Measurements from ENCODE around the gene ODAPH. TPM values are rescaled to one million over a fixed set of nuclear protein-coding genes. Genes with fewer than 3 reads are reported as not detected.
"Not testable (repeated sequence)": the region's sequence is repeated elsewhere in the genome, so short reads cannot be mapped to it uniquely, and the experiment has no call there.

ODAPH gene
- total RNA-seq, 2 experiments from 2014 or later, result not detected

DNA sequence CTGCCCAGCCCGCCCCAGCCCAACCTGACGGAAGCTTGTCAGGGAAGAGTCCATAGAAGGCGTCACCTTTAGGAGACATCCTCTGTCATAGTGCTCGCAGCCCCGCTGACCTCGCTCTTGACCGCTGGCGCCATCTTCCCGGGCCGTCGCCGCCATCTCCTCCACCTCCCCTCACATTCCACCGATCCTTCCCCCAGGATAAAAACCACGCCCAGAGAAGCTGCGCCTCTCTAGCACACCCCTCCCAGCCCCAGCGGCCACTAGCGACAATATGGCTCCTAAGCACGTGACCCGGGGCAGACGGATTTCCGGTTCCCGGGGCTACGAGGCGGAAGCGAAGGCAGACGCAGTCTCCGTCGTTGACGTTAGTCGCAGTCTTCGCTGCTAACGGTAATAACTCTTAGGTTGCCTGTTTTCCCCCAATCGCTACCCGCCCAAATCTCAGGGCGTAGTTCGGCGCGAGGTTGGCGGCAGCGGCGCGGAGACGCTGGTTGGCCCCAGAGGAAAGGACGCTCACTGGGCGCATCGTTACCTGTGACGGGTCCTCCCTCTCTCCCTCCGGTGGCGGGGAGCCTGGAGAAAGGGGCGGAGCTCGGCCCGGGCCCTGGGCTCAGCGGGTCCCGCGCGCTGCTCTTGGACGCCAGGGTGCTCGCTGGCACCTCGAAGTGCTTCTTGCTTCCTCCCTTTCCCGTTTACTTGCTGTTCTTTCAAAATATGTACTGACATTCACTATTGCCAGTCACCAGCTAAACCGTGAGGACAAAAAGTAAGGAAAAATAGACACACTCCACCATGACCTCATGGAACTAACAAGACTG, 41.5 kb upstream of the ODAPH start, which contains the start of the genes RCHY1 and THAP6:
TSS of gene RCHY1 (minus strand) at position 273 of the 818 bp plus-strand sequence. CDS start at position 156, 117 bp downstream.
TSS of gene THAP6 (plus strand) at position 343 of the 818 bp plus-strand sequence. CDS start 980 bp downstream, outside the sequence.
- peak; percentile 94 for DNase-seq
- no peak within 1 kb of the TSS for H3K4me3 Mint-ChIP-seq
- ChIA-PET POLR2A (interaction anchor here (0.7 to 1.5 kb wide), 7 partner anchors 12 to 209 kb away, joined by 3 to 7 read pairs (median 3); partner anchors contain the start of gene USO1), CTCF (interaction anchor here (1.2 to 3.0 kb wide), 3 partner anchors 9 to 210 kb away, joined by 6 to 12 read pairs (median 11); partner anchors contain the start of gene USO1)
- no peaks in the 10 kb centered on the region for H3K27me3 Mint-ChIP-seq
- TF ChIP-seq, protein P1, sequence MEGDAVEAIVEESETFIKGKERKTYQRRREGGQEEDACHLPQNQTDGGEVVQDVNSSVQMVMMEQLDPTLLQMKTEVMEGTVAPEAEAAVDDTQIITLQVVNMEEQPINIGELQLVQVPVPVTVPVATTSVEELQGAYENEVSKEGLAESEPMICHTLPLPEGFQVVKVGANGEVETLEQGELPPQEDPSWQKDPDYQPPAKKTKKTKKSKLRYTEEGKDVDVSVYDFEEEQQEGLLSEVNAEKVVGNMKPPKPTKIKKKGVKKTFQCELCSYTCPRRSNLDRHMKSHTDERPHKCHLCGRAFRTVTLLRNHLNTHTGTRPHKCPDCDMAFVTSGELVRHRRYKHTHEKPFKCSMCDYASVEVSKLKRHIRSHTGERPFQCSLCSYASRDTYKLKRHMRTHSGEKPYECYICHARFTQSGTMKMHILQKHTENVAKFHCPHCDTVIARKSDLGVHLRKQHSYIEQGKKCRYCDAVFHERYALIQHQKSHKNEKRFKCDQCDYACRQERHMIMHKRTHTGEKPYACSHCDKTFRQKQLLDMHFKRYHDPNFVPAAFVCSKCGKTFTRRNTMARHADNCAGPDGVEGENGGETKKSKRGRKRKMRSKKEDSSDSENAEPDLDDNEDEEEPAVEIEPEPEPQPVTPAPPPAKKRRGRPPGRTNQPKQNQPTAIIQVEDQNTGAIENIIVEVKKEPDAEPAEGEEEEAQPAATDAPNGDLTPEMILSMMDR (IDR thresholded peaks at IDR 0.05), result no peak
- peak; percentile 91 for ATAC-seq
- H3K27ac Mint-ChIP-seq, result peak within 1 kb of the TSS; percentile 94
- intact Hi-C loops (cut with micrococcal nuclease), result loop anchor here (1.0 kb wide), 1 partner anchor 159 kb away; the partner anchor contains the start of gene G3BP2
- H3K9me3 Mint-ChIP-seq, result no peaks in the 10 kb centered on the region
- H3K36me3 Mint-ChIP-seq (ENCODE audit: low read depth), result peaks cover 36% of the 10 kb centered on the region
- peaks cover 50% of the 10 kb centered on the region for H3K4me1 Mint-ChIP-seq (ENCODE audit: low read depth)

DNA sequence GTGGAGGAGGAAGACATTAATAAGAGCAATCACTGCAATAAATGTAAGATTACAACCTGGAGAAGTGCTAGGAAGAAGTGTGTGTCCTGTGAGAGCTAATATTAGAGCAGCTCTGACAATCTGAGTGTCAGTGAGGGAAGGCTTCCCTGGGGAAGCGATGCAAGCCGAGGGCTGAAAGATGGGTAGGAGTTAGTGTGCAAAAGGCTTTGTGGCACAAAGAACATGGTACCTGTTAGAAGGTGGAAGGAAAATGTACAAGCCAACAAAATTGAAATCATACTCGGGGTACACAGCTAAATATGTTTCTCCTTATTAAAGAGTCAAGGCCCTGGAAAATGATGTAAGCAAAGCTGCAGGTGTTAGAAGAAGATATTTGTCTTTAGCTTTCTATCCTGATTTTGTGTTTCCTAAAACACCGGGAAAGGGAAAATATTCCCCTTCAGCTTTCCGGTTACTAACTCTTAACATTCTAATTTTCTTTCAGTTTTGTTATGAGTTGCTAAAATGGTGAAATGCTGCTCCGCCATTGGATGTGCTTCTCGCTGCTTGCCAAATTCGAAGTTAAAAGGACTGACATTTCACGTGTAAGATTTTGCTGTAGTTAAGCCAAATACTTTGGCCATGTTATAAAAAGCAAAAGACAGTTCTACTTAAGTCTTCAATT, 40.8 kb upstream of the ODAPH start:
- Mint-ChIP-seq H3K9me3 (no peaks in the 10 kb centered on the region), H3K27ac (peak overlapping the region; percentile 94), H3K4me1 (ENCODE audit: low read depth) (peaks cover 45% of the 10 kb centered on the region), H3K36me3 (ENCODE audit: low read depth) (peaks cover 36% of the 10 kb centered on the region), H3K4me3 (no peak overlapping the region), H3K27me3 (no peaks in the 10 kb centered on the region)
- TF ChIP-seq, protein P1 (IDR thresholded peaks at IDR 0.05), result no peak
- CTCF ChIA-PET, result interaction anchor here (0.6 to 3.0 kb wide), 3 partner anchors 12 to 333 kb away, joined by 3 to 12 read pairs (median 11); partner anchors contain the start of gene USO1
- POLR2A ChIA-PET, result interaction anchor here (0.8 to 1.5 kb wide), 6 partner anchors 13 to 209 kb away, joined by 3 to 7 read pairs (median 4); partner anchors contain the start of gene USO1
- ATAC-seq (no peak), DNase-seq (peak; percentile 42)
- intact Hi-C loops (cut with micrococcal nuclease), result loop anchor here (1.0 kb wide), 1 partner anchor 158 kb away; the partner anchor contains the start of gene G3BP2

DNA sequence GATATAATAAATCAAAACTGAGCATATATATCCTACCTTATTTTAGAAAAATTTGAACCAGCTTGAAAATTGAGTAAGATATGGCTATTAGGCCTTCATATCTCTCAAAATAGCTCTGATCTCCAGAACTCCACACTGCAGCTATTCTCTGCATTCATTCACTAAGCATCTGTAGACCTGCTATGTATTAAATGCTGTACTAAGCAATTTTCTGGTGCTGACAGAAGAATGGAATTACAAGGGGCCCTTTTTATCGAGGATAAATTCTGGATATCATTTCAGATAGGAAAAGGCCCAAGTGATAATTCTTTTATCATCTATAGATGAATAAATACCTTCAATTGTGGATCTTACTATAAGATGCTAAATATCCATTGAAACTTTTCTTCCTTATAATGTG, 39.7 kb upstream of the ODAPH start:
- no peak overlapping the region for H3K27ac Mint-ChIP-seq

DNA sequence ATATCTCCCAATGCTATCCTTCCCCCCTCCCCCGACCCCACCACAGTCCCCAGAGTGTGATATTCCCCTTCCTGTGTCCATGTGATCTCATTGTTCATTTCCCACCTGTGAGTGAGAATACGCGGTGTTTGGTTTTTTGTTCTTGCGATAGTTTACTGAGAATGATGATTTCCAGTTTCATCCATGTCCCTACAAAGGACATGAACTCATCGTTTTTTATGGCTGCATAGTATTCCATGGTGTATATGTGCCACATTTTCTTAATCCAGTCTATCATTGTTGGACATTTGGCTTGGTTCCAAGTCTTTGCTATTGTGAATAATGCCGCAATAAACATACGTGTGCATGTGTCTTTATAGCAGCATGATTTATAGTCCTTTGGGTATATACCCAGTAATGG, 36.4 kb upstream of the ODAPH start:
- CTCF ChIA-PET; DNase-seq; H3K4me3 Mint-ChIP-seq; POLR2A ChIA-PET; H3K27me3 Mint-ChIP-seq; H3K27ac Mint-ChIP-seq; H3K9me3 Mint-ChIP-seq; intact Hi-C loops (cut with micrococcal nuclease); ATAC-seq: not testable (repeated sequence)
- Mint-ChIP-seq H3K36me3 (ENCODE audit: low read depth) (peaks cover 57% of the 10 kb centered on the region), H3K4me1 (ENCODE audit: low read depth) (peaks cover 42% of the 10 kb centered on the region)

More for the DNA sequence above, 39.7 kb upstream of the ODAPH start:
- ChIA-PET CTCF (interaction anchor here (1.0 to 3.0 kb wide), 3 partner anchors 11 to 208 kb away, joined by 3 to 12 read pairs (median 11); partner anchors contain the start of gene USO1), POLR2A (no interaction called here)
- H3K36me3 Mint-ChIP-seq (ENCODE audit: low read depth), result peaks cover 42% of the 10 kb centered on the region
- H3K9me3 Mint-ChIP-seq, result no peaks in the 10 kb centered on the region
- DNase-seq (no peak), ATAC-seq (no peak)
- no peak overlapping the region for H3K4me3 Mint-ChIP-seq
- peaks cover 39% of the 10 kb centered on the region for H3K4me1 Mint-ChIP-seq (ENCODE audit: low read depth)
- intact Hi-C loops (cut with micrococcal nuclease), result no loop called here
- no peaks in the 10 kb centered on the region for H3K27me3 Mint-ChIP-seq
- TF ChIP-seq, protein P1 (IDR thresholded peaks at IDR 0.05), result no peak

- ChIA-PET CTCF (interaction anchor here (0.7 kb wide), 1 partner anchor 199 kb away, joined by 3 read pairs; the partner anchor contains the start of gene USO1), POLR2A (interaction anchor here (1.0 kb wide), 1 partner anchor 18 kb away, joined by 3 read pairs; no protein-coding TSS in a partner anchor)
- DNase-seq (no peak), ATAC-seq (no peak)
- peaks cover 10% of the 10 kb centered on the region for H3K4me1 Mint-ChIP-seq (ENCODE audit: low read depth)
- H3K9me3 Mint-ChIP-seq, result no peaks in the 10 kb centered on the region
- TF ChIP-seq, protein P1 (IDR thresholded peaks at IDR 0.05), result no peak
- no peak overlapping the region for H3K27ac Mint-ChIP-seq
- no peak overlapping the region for H3K4me3 Mint-ChIP-seq
- H3K36me3 Mint-ChIP-seq (ENCODE audit: low read depth), result peaks cover 52% of the 10 kb centered on the region
- intact Hi-C loops (cut with micrococcal nuclease), result no loop called here
- H3K27me3 Mint-ChIP-seq, result no peaks in the 10 kb centered on the region
Observed at GRCh38 chr4:75525086-75525485, 30.8 kb upstream of the ODAPH start.
